Left lung (tissue), 10 donors: ENCODE data around the gene PEA15. TPM values are rescaled to one million over a fixed set of nuclear protein-coding genes. Genes with fewer than 3 reads are reported as not detected.

Source experiments
- ATAC-seq: fragments of 200-7000 bp; cut with Tn5 transposase; one replicate; pipeline ENCODE4 v1.9.1; 2020; ENCODE audit warnings: moderate library complexity
- DNase-seq, 4 donors: peaks; one replicate each; pipeline ENCODE4 v3.0.0-alpha.2; 2013 to 2020
- H3K27ac ChIP-seq, 2 donors: fragments of 200-600 bp; sonication (generic) in 1 of 2; one replicate each; pipeline versions ENCODE4 v1.5.0 to v1.8.0; 2020 to 2021
- H3K27me3 ChIP-seq, 2 donors: fragments of 200-600 bp; sonication (generic) in 1 of 2; one replicate each; pipeline versions ENCODE4 v1.5.0 to v1.8.0; 2020 to 2021
- H3K36me3 ChIP-seq, 2 donors: fragments of 200-600 bp; sonication (generic) in 1 of 2; one replicate each; pipeline versions ENCODE4 v1.5.0 to v1.8.0; 2020 to 2021
- H3K4me1 ChIP-seq, 2 donors: fragments of 200-600 bp; one replicate each; pipeline ENCODE4 v1.8.0; 2021
- H3K4me3 ChIP-seq, 2 donors: fragments of 200-600 bp; sonication (generic) in 1 of 2; one replicate each; pipeline versions ENCODE4 v1.5.0 to v1.8.0; 2020 to 2021; ENCODE audit warnings: mild to moderate bottlenecking in 1 of 2
- H3K9me3 ChIP-seq, 2 donors: fragments of 200-600 bp; sonication (generic) in 1 of 2; one replicate each; pipeline versions ENCODE4 v1.5.0 to v1.8.0; 2020 to 2021
- intact Hi-C, 2 donors: fragments of 100-400 bp; cut with DNase I; formaldehyde crosslinking; loops; one replicate each; pipeline versions ENCODE4 v1.11.2 to v1.14.2; 2022
- polyA plus RNA-seq, 6 donors: library from polyadenylated mRNA; unstranded; fragments of 120-200 nt; gene quantifications; one replicate each; pipeline ENCODE4 v1.2.1, GENCODE V29; 2013; ENCODE audit not compliant: insufficient read length in 6 of 6
- total RNA-seq, 2 donors: library from RNA; stranded (reverse); fragmentation: NEBNext Ultra II Directional; extraction: Animal tissue kit (Norgen Biotek cat#: 25700); gene quantifications; one replicate each; pipeline ENCODE4 v1.2.1, GENCODE V29; 2021
- TF ChIP-seq, protein P1 (sequence below), 2 donors: fragments of 200-600 bp; sonication (generic) in 1 of 2; IDR thresholded peaks; one replicate each; pipeline versions ENCODE4 v1.5.0 to v1.8.0; 2021; ENCODE audit warnings: antibody characterized with exemption in 2 of 2
- donor health status: DM: no; HTN: yes; CAD: no.
- donor health status: DM: no; HTN: no; CAD: no.

The PEA15 gene
- total and polyA plus RNA-seq, 8 donors, result 131 to 178 (median 144) TPM

DNA sequence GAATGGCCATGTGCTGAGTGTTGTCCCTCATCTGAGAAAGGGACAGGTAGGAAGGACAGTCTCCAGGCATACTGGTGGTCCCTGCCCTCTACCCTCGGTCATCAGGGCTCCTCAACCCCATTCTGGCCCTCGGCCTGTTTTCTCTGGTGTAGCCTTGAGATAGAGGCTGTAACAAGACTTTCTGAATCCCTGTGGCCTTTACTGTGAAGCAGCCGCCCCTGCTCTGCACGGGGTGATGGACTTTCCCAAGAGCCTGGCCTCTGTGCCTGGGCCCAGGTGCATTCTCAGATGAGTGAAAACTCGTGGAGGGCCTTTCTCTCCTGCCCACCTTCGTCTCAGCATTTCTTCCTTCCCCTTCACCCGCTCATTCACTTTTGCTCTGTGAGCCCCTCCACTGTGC, 17.8 kb upstream of the PEA15 start:
- H3K4me3 ChIP-seq, result no peak overlapping the region
- H3K9me3 ChIP-seq, result no peaks in the 10 kb centered on the region
- H3K27me3 ChIP-seq, result no peaks in the 10 kb centered on the region
- DNase-seq (no peak), ATAC-seq (no peak)
- intact Hi-C loops, result no loop called here
- no peaks in the 10 kb centered on the region for H3K36me3 ChIP-seq
- H3K27ac ChIP-seq, result no peak overlapping the region
- TF ChIP-seq, protein P1, sequence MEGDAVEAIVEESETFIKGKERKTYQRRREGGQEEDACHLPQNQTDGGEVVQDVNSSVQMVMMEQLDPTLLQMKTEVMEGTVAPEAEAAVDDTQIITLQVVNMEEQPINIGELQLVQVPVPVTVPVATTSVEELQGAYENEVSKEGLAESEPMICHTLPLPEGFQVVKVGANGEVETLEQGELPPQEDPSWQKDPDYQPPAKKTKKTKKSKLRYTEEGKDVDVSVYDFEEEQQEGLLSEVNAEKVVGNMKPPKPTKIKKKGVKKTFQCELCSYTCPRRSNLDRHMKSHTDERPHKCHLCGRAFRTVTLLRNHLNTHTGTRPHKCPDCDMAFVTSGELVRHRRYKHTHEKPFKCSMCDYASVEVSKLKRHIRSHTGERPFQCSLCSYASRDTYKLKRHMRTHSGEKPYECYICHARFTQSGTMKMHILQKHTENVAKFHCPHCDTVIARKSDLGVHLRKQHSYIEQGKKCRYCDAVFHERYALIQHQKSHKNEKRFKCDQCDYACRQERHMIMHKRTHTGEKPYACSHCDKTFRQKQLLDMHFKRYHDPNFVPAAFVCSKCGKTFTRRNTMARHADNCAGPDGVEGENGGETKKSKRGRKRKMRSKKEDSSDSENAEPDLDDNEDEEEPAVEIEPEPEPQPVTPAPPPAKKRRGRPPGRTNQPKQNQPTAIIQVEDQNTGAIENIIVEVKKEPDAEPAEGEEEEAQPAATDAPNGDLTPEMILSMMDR (IDR thresholded peaks at IDR 0.05), result no peak
- peaks cover 0 to 5% of the 10 kb centered on the region in 2 donors for H3K4me1 ChIP-seq

DNA sequence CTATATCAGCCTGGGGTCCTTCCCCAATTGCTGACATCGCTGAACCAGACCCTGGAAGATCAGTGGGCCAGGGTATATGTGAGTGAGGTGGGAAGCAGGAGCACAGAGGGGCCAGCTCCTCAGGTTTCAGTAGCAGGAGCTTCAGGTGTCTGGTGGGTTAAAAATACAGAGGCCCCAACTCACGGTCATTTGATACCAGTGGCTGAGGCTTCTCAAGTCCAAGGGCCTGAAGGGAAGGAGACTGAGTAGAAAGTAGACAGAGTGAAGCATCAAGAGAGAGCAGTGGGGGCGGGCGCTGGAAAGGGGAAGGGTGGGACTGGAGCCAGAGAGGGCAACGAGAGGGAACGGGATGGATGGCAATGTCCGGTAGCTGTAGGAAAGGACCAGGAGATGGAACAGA, 16.8 kb upstream of the PEA15 start:
- Histone ChIP-seq H3K4me1 (peaks cover 5 to 10% of the 10 kb centered on the region in 2 donors), H3K4me3 (no peak overlapping the region), H3K36me3 (no peaks in the 10 kb centered on the region), H3K27ac (no peak overlapping the region), H3K9me3 (no peaks in the 10 kb centered on the region), H3K27me3 (no peaks in the 10 kb centered on the region)
- DNase-seq, result no peak
- TF ChIP-seq, protein P1 (IDR thresholded peaks at IDR 0.05), result no peak
- intact Hi-C loops, result no loop called here
- no peak for ATAC-seq

DNA sequence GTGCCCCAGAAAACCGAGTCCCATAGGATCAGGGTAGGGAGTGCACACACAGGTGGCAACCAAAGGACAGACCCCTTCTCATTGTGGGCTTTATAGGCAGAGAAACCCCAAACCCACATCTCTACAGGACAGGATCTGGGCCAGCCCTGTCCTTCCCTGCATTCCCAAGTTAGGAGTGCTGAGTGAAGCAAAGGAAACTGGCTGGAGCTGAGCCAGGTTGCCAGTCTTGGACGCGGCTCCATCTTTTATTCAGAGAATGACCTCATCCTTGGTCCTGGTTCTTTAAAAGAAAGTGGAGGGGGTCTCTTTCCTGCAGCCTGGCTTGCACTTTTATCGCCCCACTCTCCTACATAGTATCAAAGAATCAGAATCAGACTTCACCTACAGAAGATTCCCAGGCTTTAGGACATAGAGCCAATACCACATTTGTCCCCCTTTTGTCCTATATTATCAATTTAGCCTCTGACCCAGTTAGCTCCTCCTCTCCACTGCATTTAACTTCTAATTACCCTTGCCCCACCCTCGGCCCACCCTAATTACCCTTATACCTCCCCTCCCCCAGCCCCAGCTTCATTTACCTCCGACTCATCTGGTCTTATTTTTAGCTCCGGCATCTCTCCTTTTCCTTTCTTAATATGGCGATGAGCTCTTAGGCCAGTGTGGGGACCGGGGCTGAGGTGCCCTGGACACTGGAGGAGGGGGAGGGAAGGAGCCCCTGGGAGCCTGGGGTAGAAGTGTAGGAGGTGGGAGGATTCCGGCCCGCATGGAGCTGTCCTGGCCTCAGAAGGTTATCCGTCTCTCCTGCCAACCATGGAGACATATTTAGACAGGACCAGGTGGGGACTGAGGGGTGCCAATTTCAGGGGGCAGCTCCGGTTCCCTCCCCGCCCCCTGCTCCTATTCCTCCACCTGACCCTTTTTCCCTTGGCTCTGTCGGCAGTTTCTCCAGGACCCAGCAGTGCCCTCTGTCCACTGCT, 15.2 kb upstream of the PEA15 start, which contains the start of gene CASQ1:
CASQ1 (plus strand) TSS at position 927 of the 977 bp plus-strand sequence. CDS start 177 bp downstream, outside the sequence.
- DNase-seq (peak in 1 of 4 donors; percentile 61), ATAC-seq (no peak)
- no peak within 1 kb of the TSS for H3K4me3 ChIP-seq
- no peak within 1 kb of the TSS for H3K27ac ChIP-seq
- TF ChIP-seq, protein P1 (IDR thresholded peaks at IDR 0.05), result no peak
- no peaks in the 10 kb centered on the region for H3K36me3 ChIP-seq
- H3K4me1 ChIP-seq, result peaks cover 8 to 13% of the 10 kb centered on the region in 2 donors
- intact Hi-C loops, result loop anchor here in 1 of 2 donors (5.0 to 10.0 kb wide), 3 partner anchors 55 to 102 kb away; no protein-coding TSS in a partner anchor
- no peaks in the 10 kb centered on the region for H3K27me3 ChIP-seq
- no peaks in the 10 kb centered on the region for H3K9me3 ChIP-seq

DNA sequence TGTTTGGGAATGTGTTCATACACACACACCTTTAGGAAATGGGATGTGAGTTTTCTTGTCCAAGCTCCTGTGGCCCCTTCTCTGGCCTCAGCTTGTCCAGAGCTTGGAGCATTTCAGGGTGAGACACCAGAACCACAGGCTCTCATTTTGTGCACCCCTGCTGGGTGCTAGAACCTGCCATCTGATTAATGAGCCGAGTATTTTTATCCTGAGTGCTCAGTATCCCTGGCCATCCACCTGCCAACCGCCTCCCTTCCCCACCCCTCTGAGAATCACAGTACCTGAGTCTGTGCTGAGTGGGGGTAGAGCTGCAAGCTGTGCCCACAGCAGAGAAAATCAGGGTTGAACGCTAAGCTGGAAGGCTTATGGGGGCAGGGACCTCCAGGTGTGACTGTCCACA, 13.4 kb upstream of the PEA15 start:
- Histone ChIP-seq H3K27ac (no peak overlapping the region), H3K9me3 (no peaks in the 10 kb centered on the region), H3K27me3 (no peaks in the 10 kb centered on the region), H3K4me3 (no peak overlapping the region), H3K4me1 (peaks cover 8 to 13% of the 10 kb centered on the region in 2 donors), H3K36me3 (no peaks in the 10 kb centered on the region)
- DNase-seq, result no peak
- no peak for ATAC-seq
- intact Hi-C loops, result loop anchor here in 1 of 2 donors (5.0 to 10.0 kb wide), 3 partner anchors 53 to 101 kb away; no protein-coding TSS in a partner anchor
- TF ChIP-seq, protein P1 (IDR thresholded peaks at IDR 0.05), result no peak

DNA sequence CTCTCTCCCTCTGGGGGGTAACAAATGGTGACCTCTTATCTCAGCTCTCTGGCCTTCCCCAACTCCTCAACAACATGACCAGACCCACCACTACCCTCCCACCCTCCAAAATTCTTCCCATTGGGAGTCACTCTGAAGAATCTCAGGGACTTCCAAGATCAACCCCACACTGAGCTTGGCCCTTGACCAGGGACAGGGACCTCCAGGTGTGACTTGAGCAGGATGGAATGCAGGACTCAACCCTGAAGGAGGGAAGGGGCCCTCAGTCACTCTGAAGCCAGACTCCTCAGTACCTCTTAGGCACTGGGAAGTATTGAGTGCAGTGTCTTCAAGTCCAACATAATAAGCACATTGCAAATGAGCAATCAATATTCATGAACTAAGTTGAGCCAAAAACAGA, 12.9 kb upstream of the PEA15 start:
- Histone ChIP-seq H3K36me3 (no peaks in the 10 kb centered on the region), H3K27ac (no peak overlapping the region), H3K4me3 (no peak overlapping the region), H3K4me1 (peaks cover 8 to 13% of the 10 kb centered on the region in 2 donors), H3K27me3 (no peaks in the 10 kb centered on the region), H3K9me3 (no peaks in the 10 kb centered on the region)
- TF ChIP-seq, protein P1 (IDR thresholded peaks at IDR 0.05), result no peak
- ATAC-seq (no peak), DNase-seq (no peak)
- intact Hi-C loops, result loop anchor here in 1 of 2 donors (5.0 to 10.0 kb wide), 3 partner anchors 53 to 100 kb away; no protein-coding TSS in a partner anchor
